ENCODE results near the gene NHSL1.
A peak's percentile ranks its signal among the peaks of the same experiment; 100 is the strongest.

NHSL1 gene

GRCh38 chr6:138528956-138529355 lies 29.7 kb upstream of the NHSL1 start:
- no peak for DNase-seq (ENCODE audit: low read depth)
- H3K4me3 ChIP-seq (ENCODE audit: low read length): no peak overlapping the region
- TF ChIP-seq, protein P1, sequence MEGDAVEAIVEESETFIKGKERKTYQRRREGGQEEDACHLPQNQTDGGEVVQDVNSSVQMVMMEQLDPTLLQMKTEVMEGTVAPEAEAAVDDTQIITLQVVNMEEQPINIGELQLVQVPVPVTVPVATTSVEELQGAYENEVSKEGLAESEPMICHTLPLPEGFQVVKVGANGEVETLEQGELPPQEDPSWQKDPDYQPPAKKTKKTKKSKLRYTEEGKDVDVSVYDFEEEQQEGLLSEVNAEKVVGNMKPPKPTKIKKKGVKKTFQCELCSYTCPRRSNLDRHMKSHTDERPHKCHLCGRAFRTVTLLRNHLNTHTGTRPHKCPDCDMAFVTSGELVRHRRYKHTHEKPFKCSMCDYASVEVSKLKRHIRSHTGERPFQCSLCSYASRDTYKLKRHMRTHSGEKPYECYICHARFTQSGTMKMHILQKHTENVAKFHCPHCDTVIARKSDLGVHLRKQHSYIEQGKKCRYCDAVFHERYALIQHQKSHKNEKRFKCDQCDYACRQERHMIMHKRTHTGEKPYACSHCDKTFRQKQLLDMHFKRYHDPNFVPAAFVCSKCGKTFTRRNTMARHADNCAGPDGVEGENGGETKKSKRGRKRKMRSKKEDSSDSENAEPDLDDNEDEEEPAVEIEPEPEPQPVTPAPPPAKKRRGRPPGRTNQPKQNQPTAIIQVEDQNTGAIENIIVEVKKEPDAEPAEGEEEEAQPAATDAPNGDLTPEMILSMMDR (conservative IDR thresholded peaks at IDR 0.05; ENCODE audit: low read length): no peak

DNA sequence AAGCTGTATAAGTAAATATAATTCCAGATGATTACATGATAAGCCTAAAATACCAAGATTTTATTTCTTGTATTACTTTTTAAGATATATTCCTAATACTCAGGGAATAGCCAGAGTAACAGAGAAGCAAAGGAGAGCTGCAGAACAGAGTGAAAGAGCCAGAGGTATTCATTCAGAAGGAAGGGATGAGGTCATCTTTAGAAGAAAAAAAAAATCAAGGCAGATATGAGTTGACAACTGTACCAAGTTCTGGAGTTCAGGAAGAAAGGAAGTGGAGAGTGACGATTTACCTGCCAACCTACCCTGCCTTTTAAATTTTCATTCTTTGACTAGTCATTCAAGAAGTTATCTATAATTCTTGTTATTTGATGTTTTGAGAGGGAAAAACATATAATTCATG lies 28.8 kb upstream of the NHSL1 start:
- TF ChIP-seq, protein P1 (conservative IDR thresholded peaks at IDR 0.05; ENCODE audit: low read length): no peak
- no peak overlapping the region for H3K4me3 ChIP-seq (ENCODE audit: low read length)
- DNase-seq (ENCODE audit: low read depth): no peak

- H3K4me3 ChIP-seq (ENCODE audit: low read length): no peak overlapping the region
- TF ChIP-seq, protein P1 (conservative IDR thresholded peaks at IDR 0.05; ENCODE audit: low read length): no peak
- peak; percentile 24 for DNase-seq (ENCODE audit: low read depth)
Observed at GRCh38 chr6:138527411-138528088, 28.3 kb upstream of the NHSL1 start.

GRCh38 chr6:138526822-138527235 lies 27.5 kb upstream of the NHSL1 start:
- DNase-seq (ENCODE audit: low read depth): no peak
- TF ChIP-seq, protein P1 (conservative IDR thresholded peaks at IDR 0.05; ENCODE audit: low read length): no peak
- H3K4me3 ChIP-seq (ENCODE audit: low read length): peak overlapping the region; percentile 25

DNA sequence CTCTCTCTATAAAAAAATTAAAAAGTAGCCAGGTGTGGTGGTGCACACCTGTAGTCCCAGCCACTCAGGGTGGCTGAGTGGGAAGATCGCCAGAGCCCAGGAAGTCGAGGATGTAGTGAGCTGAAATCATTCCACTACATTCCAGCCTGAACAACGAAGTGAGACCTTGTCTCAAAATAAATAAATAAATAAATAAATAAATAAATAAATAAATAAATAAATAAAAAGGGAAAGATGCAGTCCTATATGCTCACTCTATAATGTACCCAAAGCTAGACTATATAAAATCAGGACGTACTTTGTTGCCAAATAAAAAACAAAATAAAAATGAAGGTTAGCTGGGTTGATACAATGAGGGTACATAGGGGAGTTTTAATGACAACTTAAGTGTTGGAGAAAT lies 26.1 kb upstream of the NHSL1 start:
- TF ChIP-seq, protein P1 (conservative IDR thresholded peaks at IDR 0.05; ENCODE audit: low read length): no peak
- no peak for DNase-seq (ENCODE audit: low read depth)

DNA sequence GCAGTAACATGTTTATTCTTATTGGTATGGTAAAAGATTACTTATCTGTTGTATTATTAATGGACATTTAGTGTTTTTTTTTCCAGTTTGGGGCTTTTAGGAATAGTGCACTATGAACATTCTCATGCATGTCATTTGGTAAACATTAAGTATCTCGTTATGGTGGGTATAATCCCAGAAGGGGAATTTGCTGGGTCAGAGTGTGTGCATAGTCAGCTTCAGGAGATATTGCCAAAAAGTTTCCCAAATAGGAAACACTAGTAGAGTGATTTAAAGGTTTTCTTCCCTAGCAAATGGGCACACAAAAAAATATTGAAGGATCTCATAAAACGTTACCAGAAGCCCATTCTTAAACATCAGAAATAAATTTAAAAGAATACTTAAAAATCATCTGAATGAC lies 25.2 kb upstream of the NHSL1 start:
- DNase-seq (ENCODE audit: low read depth): no peak
- no peak overlapping the region for H3K4me3 ChIP-seq (ENCODE audit: low read length)
- TF ChIP-seq, protein P1 (conservative IDR thresholded peaks at IDR 0.05; ENCODE audit: low read length): no peak

More for the DNA sequence above, 26.1 kb upstream of the NHSL1 start:
- H3K4me3 ChIP-seq (ENCODE audit: low read length): no peak overlapping the region

Measured in AG10803 (cell line).